CD4-positive, alpha-beta T cell (primary cell): ENCODE results near the gene TAOK1. TPM values are rescaled to one million over a fixed set of nuclear protein-coding genes. Genes with fewer than 3 reads are reported as not detected.

Experiments
- ATAC-seq: fragments of 200-7000 bp; cut with Tn5 transposase; one replicate; pipeline ENCODE4 v1.10.0; 2022; ENCODE audit warnings: mild to moderate bottlenecking; ENCODE audit not compliant: poor library complexity
- CTCF ChIA-PET: fragments of 350-600 bp; sonication (Branson Sonifier 250); formaldehyde crosslinking; loops from one replicate; lab custom pipeline; 2021; ENCODE audit warnings: antibody characterized with exemption, inconsistent platforms; lab: Charles Lee
- POLR2A ChIA-PET: fragments of 350-600 bp; sonication (Branson Sonifier 250); formaldehyde crosslinking; loops from one replicate; lab custom pipeline; 2021; ENCODE audit warnings: antibody characterized with exemption, inconsistent platforms; lab: Charles Lee
- DNase-seq, 14 experiments: peaks; one replicate each; pipeline ENCODE4 v3.0.0-alpha.2; 2013 to 2020; ENCODE audit warnings: mixed read lengths in 2 of 14
- H3K27ac ChIP-seq, 2 donors: one replicate each; pipeline versions ENCODE4 v1.5.1 to v1.7.0; 2013; ENCODE audit warnings: low read length in 2 of 2, low read depth in 1 of 2, mild to moderate bottlenecking in 1 of 2
- H3K27me3 ChIP-seq, 2 experiments: 1 replicate in 1 of 2; 2 replicates in 1 of 2; pipeline versions ENCODE4 v1.6.1 to v1.7.0; 2013; ENCODE audit warnings: low read length in 2 of 2, control low read depth in 1 of 2, mild to moderate bottlenecking in 1 of 2, moderate library complexity in 1 of 2; ENCODE audit not compliant: insufficient read depth in 2 of 2, control insufficient read depth in 1 of 2
- H3K36me3 ChIP-seq: one replicate; pipeline ENCODE4 v1.6.1; 2013; ENCODE audit warnings: low read length, control low read depth; ENCODE audit not compliant: insufficient read depth
- H3K4me1 ChIP-seq: one replicate; pipeline ENCODE4 v1.6.1; 2013; ENCODE audit warnings: low read length, control low read depth; ENCODE audit not compliant: insufficient read depth
- H3K4me3 ChIP-seq: one replicate; pipeline ENCODE4 v1.5.1; 2013; ENCODE audit warnings: mild to moderate bottlenecking, low read length, moderate library complexity
- H3K9me3 ChIP-seq, 2 experiments: 1 replicate in 1 of 2; 2 replicates in 1 of 2; pipeline versions ENCODE4 v1.6.1 to v1.7.0; 2013; ENCODE audit warnings: low read length in 2 of 2, mild to moderate bottlenecking in 2 of 2, control low read depth in 1 of 2, moderate library complexity in 1 of 2; ENCODE audit not compliant: control insufficient read depth in 1 of 2, insufficient read depth in 1 of 2
- H3K27ac Mint-ChIP-seq: one replicate; pipeline ENCODE4 v1.8.0; 2020; ENCODE audit warnings: mixed read lengths
- H3K27me3 Mint-ChIP-seq: one replicate; pipeline ENCODE4 v1.8.0; 2021; ENCODE audit warnings: mixed read lengths
- H3K36me3 Mint-ChIP-seq: one replicate; pipeline ENCODE4 v1.8.0; 2021; ENCODE audit warnings: low read depth, mixed read lengths
- H3K4me1 Mint-ChIP-seq: one replicate; pipeline ENCODE4 v1.8.0; 2021; ENCODE audit warnings: low read depth, mixed read lengths
- H3K4me3 Mint-ChIP-seq: one replicate; pipeline ENCODE4 v1.8.0; 2020; ENCODE audit warnings: mild to moderate bottlenecking, mixed read lengths
- H3K9me3 Mint-ChIP-seq: one replicate; pipeline ENCODE4 v1.8.0; 2020; ENCODE audit warnings: mixed read lengths
- intact Hi-C, 2 experiments: fragments of 100-400 bp; cut with DNase I in 1 of 2; cut with micrococcal nuclease in 1 of 2; formaldehyde crosslinking; loops; one replicate each; pipeline versions ENCODE4 v1.15.1 to v1.9.0; 2023 to 2025; cut with DNase I, micrococcal nuclease
- total RNA-seq, 174 experiments: library from RNA in 2 of 174; stranded (reverse) in 2 of 174; gene quantifications; one replicate each; pipeline ENCODE4 v1.2.3 and lab custom pipeline; 2021 to 2026
- TF ChIP-seq, protein P1 (sequence below): fragments of 200-600 bp; IDR thresholded peaks from one replicate; pipeline ENCODE4 v1.8.0; 2022; ENCODE audit warnings: antibody characterized with exemption, mild to moderate bottlenecking

TAOK1 gene
- total RNA-seq, 2 experiments from 2014 or later, result 33.1 to 33.8 TPM

DNA sequence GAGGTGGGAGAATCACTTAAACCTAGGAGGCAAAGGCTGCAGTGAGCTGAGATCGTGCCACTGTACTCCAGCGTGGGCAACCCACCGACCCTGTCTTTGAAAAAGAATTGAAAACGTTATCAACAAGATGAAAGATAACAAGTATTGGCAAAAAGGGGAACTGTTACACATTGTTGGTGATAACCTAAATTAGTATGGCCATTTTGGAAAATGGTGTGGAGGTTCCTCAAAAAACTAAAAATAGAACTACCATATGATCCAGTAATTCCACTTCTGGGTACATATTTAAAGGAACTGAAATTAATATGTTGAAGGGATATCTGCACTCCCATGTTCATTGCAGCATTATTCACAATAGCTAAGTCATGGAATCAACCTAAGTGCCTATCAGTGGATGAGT, 115.7 kb downstream of the TAOK1 start:
- ChIA-PET POLR2A (no interaction called here), CTCF (interaction anchor here (1.6 kb wide), 1 partner anchor 136 kb away, joined by 6 read pairs; no protein-coding TSS in a partner anchor)
- H3K36me3 ChIP-seq, result peaks cover 57% of the 10 kb centered on the region
- Mint-ChIP-seq H3K4me1 (no peaks in the 10 kb centered on the region), H3K4me3 (no peak overlapping the region), H3K27ac (no peak overlapping the region), H3K9me3 (no peaks in the 10 kb centered on the region), H3K36me3 (peaks cover 77% of the 10 kb centered on the region), H3K27me3 (no peaks in the 10 kb centered on the region)
- TF ChIP-seq, protein P1, sequence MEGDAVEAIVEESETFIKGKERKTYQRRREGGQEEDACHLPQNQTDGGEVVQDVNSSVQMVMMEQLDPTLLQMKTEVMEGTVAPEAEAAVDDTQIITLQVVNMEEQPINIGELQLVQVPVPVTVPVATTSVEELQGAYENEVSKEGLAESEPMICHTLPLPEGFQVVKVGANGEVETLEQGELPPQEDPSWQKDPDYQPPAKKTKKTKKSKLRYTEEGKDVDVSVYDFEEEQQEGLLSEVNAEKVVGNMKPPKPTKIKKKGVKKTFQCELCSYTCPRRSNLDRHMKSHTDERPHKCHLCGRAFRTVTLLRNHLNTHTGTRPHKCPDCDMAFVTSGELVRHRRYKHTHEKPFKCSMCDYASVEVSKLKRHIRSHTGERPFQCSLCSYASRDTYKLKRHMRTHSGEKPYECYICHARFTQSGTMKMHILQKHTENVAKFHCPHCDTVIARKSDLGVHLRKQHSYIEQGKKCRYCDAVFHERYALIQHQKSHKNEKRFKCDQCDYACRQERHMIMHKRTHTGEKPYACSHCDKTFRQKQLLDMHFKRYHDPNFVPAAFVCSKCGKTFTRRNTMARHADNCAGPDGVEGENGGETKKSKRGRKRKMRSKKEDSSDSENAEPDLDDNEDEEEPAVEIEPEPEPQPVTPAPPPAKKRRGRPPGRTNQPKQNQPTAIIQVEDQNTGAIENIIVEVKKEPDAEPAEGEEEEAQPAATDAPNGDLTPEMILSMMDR, result no peak
- no peak overlapping the region for H3K27ac ChIP-seq
- DNase-seq, result no peak
- no peaks in the 10 kb centered on the region for H3K9me3 ChIP-seq
- H3K4me1 ChIP-seq, result no peaks in the 10 kb centered on the region
- no peak overlapping the region for H3K4me3 ChIP-seq
- no peaks in the 10 kb centered on the region for H3K27me3 ChIP-seq
- ATAC-seq, result no peak
- intact Hi-C loops, result no loop called here

DNA sequence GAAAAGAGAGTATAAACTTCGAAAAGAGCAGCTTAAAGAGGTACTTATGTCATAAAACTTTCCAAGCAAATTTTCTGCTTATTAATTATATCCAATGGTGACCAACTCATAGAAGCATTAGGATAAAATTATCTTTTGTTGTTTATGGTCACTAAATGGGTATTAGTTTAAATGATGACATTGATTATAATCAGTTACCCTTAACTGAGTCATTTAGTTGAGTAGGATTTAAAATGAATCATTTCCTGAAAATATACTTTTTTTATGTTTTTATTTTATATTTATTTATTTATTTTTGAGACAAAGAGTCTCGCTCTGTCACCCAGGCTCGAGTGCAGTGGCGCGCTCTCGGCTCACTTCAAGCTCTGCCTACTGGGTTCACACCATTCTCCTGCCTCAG, 120.8 kb downstream of the TAOK1 start:
- no peaks in the 10 kb centered on the region for H3K9me3 Mint-ChIP-seq
- DNase-seq (no peak), ATAC-seq (no peak)
- no peak overlapping the region for H3K4me3 Mint-ChIP-seq
- intact Hi-C loops, result no loop called here
- H3K4me1 Mint-ChIP-seq, result no peaks in the 10 kb centered on the region
- no peak overlapping the region for H3K27ac Mint-ChIP-seq
- Histone ChIP-seq H3K36me3 (peaks cover 63% of the 10 kb centered on the region), H3K27ac (no peak overlapping the region), H3K27me3 (no peaks in the 10 kb centered on the region), H3K9me3 (no peaks in the 10 kb centered on the region), H3K4me1 (no peaks in the 10 kb centered on the region), H3K4me3 (no peak overlapping the region)
- ChIA-PET POLR2A (no interaction called here), CTCF (interaction anchor here (1.8 kb wide), 1 partner anchor 141 kb away, joined by 5 read pairs; no protein-coding TSS in a partner anchor)
- TF ChIP-seq, protein P1, result no peak
- peaks cover 57% of the 10 kb centered on the region for H3K36me3 Mint-ChIP-seq
- no peaks in the 10 kb centered on the region for H3K27me3 Mint-ChIP-seq

DNA sequence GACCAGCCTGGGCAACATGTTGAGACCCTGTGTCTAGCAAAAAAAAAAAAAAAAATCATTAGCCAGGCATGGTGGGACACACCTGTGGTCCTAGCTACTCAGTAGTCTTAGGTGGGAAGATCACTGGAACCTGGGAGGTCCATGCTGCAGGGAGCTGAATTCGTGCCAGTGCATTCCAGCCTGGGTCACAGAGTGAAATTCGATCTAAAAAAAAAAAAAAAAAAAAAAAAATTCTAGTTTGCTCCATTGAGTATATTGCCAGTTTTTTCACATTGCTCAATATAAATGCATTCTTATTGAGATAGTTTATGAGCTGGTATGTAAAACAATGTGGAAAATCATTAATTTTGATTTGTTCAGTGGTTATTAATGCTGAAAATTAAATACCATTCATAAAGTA, 124.6 kb downstream of the TAOK1 start:
- POLR2A ChIA-PET, result no interaction called here

More for the DNA sequence above, 124.6 kb downstream of the TAOK1 start:
- Histone ChIP-seq H3K27ac (no peak overlapping the region), H3K9me3 (no peaks in the 10 kb centered on the region), H3K27me3 (no peaks in the 10 kb centered on the region), H3K4me1 (no peaks in the 10 kb centered on the region), H3K4me3 (no peak overlapping the region), H3K36me3 (peaks cover 63% of the 10 kb centered on the region)
- intact Hi-C loops, result no loop called here
- TF ChIP-seq, protein P1, result no peak
- no peaks in the 10 kb centered on the region for H3K27me3 Mint-ChIP-seq
- no peaks in the 10 kb centered on the region for H3K9me3 Mint-ChIP-seq
- CTCF ChIA-PET, result no interaction called here
- H3K4me3 Mint-ChIP-seq, result no peak overlapping the region
- H3K4me1 Mint-ChIP-seq, result no peaks in the 10 kb centered on the region
- no peak overlapping the region for H3K27ac Mint-ChIP-seq
- peaks cover 56% of the 10 kb centered on the region for H3K36me3 Mint-ChIP-seq
- DNase-seq (no peak), ATAC-seq (no peak)
